ENCODE data around the gene RSRC1.

DNA sequence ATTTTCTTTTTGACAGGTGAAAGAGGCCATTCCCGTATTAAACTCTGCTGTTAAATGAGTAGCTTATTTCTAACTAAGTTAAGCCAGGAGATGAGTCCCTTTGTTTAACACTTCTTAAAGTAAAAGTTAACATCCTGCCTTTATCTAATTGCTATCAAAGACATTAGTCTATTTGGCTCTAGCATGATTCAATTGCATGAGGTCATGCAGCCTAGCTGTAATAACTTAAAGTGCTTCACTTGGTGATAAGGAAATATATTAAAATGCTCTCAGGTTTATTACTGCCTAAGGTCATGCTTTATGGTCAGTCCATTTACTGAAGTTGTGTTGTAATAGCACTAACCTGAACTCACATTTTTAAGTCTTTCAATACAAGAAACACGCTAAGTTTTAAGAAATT is 378.8 kb downstream of the RSRC1 start:
- TF ChIP-seq POLR2A (IDR thresholded peaks at IDR 0.05; ENCODE audit: control extremely low read depth in 1 of 2, low read depth in 2 of 2, low read length in 2 of 2) = no peak
- TF ChIP-seq, protein P1, sequence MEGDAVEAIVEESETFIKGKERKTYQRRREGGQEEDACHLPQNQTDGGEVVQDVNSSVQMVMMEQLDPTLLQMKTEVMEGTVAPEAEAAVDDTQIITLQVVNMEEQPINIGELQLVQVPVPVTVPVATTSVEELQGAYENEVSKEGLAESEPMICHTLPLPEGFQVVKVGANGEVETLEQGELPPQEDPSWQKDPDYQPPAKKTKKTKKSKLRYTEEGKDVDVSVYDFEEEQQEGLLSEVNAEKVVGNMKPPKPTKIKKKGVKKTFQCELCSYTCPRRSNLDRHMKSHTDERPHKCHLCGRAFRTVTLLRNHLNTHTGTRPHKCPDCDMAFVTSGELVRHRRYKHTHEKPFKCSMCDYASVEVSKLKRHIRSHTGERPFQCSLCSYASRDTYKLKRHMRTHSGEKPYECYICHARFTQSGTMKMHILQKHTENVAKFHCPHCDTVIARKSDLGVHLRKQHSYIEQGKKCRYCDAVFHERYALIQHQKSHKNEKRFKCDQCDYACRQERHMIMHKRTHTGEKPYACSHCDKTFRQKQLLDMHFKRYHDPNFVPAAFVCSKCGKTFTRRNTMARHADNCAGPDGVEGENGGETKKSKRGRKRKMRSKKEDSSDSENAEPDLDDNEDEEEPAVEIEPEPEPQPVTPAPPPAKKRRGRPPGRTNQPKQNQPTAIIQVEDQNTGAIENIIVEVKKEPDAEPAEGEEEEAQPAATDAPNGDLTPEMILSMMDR (IDR thresholded peaks at IDR 0.05; ENCODE audit: control extremely low read depth in 1 of 3, insufficient read depth in 1 of 3, low read depth in 1 of 3, low read length in 3 of 3) = no peak
- TF ChIP-seq ATF2 (IDR thresholded peaks at IDR 0.05; ENCODE audit: low read length) = no peak
- no peak for TF ChIP-seq RBBP5 (IDR thresholded peaks at IDR 0.05; ENCODE audit: borderline replicate concordance, low read depth, low read length)

Measured in H1 (cell line).